ENCODE results near the gene PABPN1L.
"Not testable (repeated sequence)": the region's sequence is repeated elsewhere in the genome, so short reads cannot be mapped to it uniquely, and the experiment has no call there.

The PABPN1L gene

GRCh38 chr16:88900662-88901052, 34.2 kb upstream of the PABPN1L start:
- DNase-seq, result no peak

GRCh38 chr16:88899901-88900661, 33.6 kb upstream of the PABPN1L start:
- DNase-seq, result no peak

GRCh38 chr16:88897696-88898425, 31.4 kb upstream of the PABPN1L start:
- no peak for DNase-seq

GRCh38 chr16:88896238-88897070, 30.0 kb upstream of the PABPN1L start:
- DNase-seq, result no peak

- no peak for DNase-seq
These were observed 28.9 kb upstream of the PABPN1L start for GRCh38 chr16:88895335-88895734.

- DNase-seq, result no peak
These were observed 28.3 kb upstream of the PABPN1L start for GRCh38 chr16:88894681-88895300.

- not testable (repeated sequence) for DNase-seq
These were observed 27.8 kb upstream of the PABPN1L start for GRCh38 chr16:88894266-88894665.

- no peak for DNase-seq
These were observed 26.9 kb upstream of the PABPN1L start for GRCh38 chr16:88893127-88893968.

- no peak for DNase-seq
These were observed 25.6 kb upstream of the PABPN1L start for GRCh38 chr16:88892065-88892464.

- no peak for DNase-seq
These were observed 24.6 kb upstream of the PABPN1L start for GRCh38 chr16:88891083-88891482.

- not testable (repeated sequence) for DNase-seq
These were observed 23.4 kb upstream of the PABPN1L start for GRCh38 chr16:88889702-88890352.

- DNase-seq, result no peak
These were observed 22.3 kb upstream of the PABPN1L start for GRCh38 chr16:88888461-88889387.

GRCh38 chr16:88888057-88888456, 21.6 kb upstream of the PABPN1L start:
- no peak for DNase-seq

GRCh38 chr16:88886845-88887521, 20.5 kb upstream of the PABPN1L start:
- no peak for DNase-seq

GRCh38 chr16:88886420-88886844, 20.0 kb upstream of the PABPN1L start:
- no peak for DNase-seq

GRCh38 chr16:88885693-88886280, 19.3 kb upstream of the PABPN1L start:
- no peak for DNase-seq

- DNase-seq, result no peak
These were observed 18.3 kb upstream of the PABPN1L start for GRCh38 chr16:88884569-88885271.

- no peak for DNase-seq
These were observed 17.5 kb upstream of the PABPN1L start for GRCh38 chr16:88883946-88884345.
